MM.1S (cell line): ENCODE results near the gene MAD1L1.

Experiments used
- DNase-seq: peaks from one replicate; pipeline ENCODE4 v3.0.0-alpha.2; 2015
- H2AFZ ChIP-seq: fragments of 300-600 bp; sonication (generic); 2 replicates; pipeline ENCODE4 v1.6.0; 2016; ENCODE audit warnings: antibody characterized with exemption, low read length
- H3F3A ChIP-seq: fragments of 300-600 bp; sonication (generic); 2 replicates; pipeline ENCODE4 v1.6.1; 2016; ENCODE audit warnings: mild to moderate bottlenecking, antibody characterized with exemption, low read length, moderate library complexity, mixed read lengths; ENCODE audit not compliant: insufficient read depth
- H3K27ac ChIP-seq: fragments of 300-600 bp; sonication (generic); 2 replicates; pipeline ENCODE4 v1.5.1; 2016; ENCODE audit warnings: mild to moderate bottlenecking, low read length
- H3K27me3 ChIP-seq: fragments of 300-600 bp; sonication (generic); replicated peaks from 2 replicates; pipeline ENCODE4 v1.6.0; 2016; ENCODE audit warnings: low read length; ENCODE audit not compliant: insufficient read depth
- H3K36me3 ChIP-seq: fragments of 300-600 bp; sonication (generic); replicated peaks from 2 replicates; pipeline ENCODE4 v1.6.1; 2016; ENCODE audit warnings: mild to moderate bottlenecking, low read length, mixed read lengths; ENCODE audit not compliant: insufficient read depth
- H3K4me1 ChIP-seq: fragments of 300-600 bp; sonication (generic); 2 replicates; pipeline ENCODE4 v1.6.1; 2016; ENCODE audit warnings: low read length, mixed read lengths
- H3K4me2 ChIP-seq: fragments of 300-600 bp; sonication (generic); 2 replicates; pipeline ENCODE4 v1.6.0; 2016; ENCODE audit warnings: low read depth, low read length
- H3K4me3 ChIP-seq: fragments of 300-600 bp; sonication (generic); 2 replicates; pipeline ENCODE4 v1.5.1; 2016; ENCODE audit warnings: low read length, mixed read lengths
- H3K79me2 ChIP-seq: fragments of 300-600 bp; sonication (generic); 2 replicates; pipeline ENCODE4 v1.6.1; 2016; ENCODE audit warnings: mixed run types, low read length, mixed read lengths
- H3K9ac ChIP-seq: fragments of 300-600 bp; sonication (generic); 2 replicates; pipeline ENCODE4 v1.6.1; 2016; ENCODE audit warnings: low read length, mixed read lengths
- H3K9me2 ChIP-seq: fragments of 300-600 bp; sonication (generic); replicated peaks from 2 replicates; pipeline ENCODE4 v1.6.1; 2016; ENCODE audit warnings: mild to moderate bottlenecking, low read length, mixed read lengths; ENCODE audit not compliant: insufficient read depth
- H3K9me3 ChIP-seq: fragments of 300-600 bp; sonication (generic); replicated peaks from 2 replicates; pipeline ENCODE4 v1.6.1; 2016; ENCODE audit warnings: mild to moderate bottlenecking, low read length, mixed read lengths; ENCODE audit not compliant: insufficient read depth
- H4K20me1 ChIP-seq: fragments of 300-600 bp; sonication (generic); 2 replicates; pipeline ENCODE4 v1.6.1; 2016; ENCODE audit warnings: mild to moderate bottlenecking, low read length, moderate library complexity, mixed read lengths; ENCODE audit not compliant: insufficient read depth
- EZH2 ChIP-seq: fragments of 300-600 bp; sonication (generic); optimal IDR thresholded peaks from 2 replicates; pipeline ENCODE3; 2017; ENCODE audit warnings: low read depth, mild to moderate bottlenecking, antibody characterized with exemption, low read length, mixed read lengths
- EZH2phosphoT487 ChIP-seq: fragments of 300-600 bp; sonication (generic); IDR thresholded peaks from 2 replicates; pipeline ENCODE4 v1.6.1; 2018; ENCODE audit warnings: antibody characterized with exemption, low read length
- TF ChIP-seq, protein P1 (sequence below): fragments of 300-600 bp; sonication (generic); IDR thresholded peaks from 2 replicates; pipeline ENCODE4 v1.5.1; 2016; ENCODE audit warnings: antibody characterized with exemption, low read length, mixed read lengths

Gene MAD1L1

GRCh38 chr7:1856888-1857441 lies 375.8 kb downstream of the MAD1L1 start:
- Histone ChIP-seq H3K4me2 (no peak overlapping the region), H3K4me3 (no peak overlapping the region)

GRCh38 chr7:1856161-1856887 lies 376.4 kb downstream of the MAD1L1 start:
- no peak for DNase-seq
- no peak overlapping the region for H3K9ac ChIP-seq

More at GRCh38 chr7:1856888-1857441, 375.8 kb downstream of the MAD1L1 start:
- Histone ChIP-seq H3K4me1 (no peaks in the 10 kb centered on the region), H3K27me3 (no peaks in the 10 kb centered on the region), H3K9ac (no peak overlapping the region), H3K27ac (no peak overlapping the region), H3K9me2 (no peaks in the 10 kb centered on the region), H3F3A (no peaks in the 10 kb centered on the region), H2AFZ (no peak overlapping the region), H3K36me3 (no peaks in the 10 kb centered on the region), H3K79me2 (no peaks in the 10 kb centered on the region), H4K20me1 (no peaks in the 10 kb centered on the region), H3K9me3 (no peaks in the 10 kb centered on the region)
- no peak for DNase-seq
- TF ChIP-seq EZH2phosphoT487 (no peak), EZH2 (no peak)
- TF ChIP-seq, protein P1, sequence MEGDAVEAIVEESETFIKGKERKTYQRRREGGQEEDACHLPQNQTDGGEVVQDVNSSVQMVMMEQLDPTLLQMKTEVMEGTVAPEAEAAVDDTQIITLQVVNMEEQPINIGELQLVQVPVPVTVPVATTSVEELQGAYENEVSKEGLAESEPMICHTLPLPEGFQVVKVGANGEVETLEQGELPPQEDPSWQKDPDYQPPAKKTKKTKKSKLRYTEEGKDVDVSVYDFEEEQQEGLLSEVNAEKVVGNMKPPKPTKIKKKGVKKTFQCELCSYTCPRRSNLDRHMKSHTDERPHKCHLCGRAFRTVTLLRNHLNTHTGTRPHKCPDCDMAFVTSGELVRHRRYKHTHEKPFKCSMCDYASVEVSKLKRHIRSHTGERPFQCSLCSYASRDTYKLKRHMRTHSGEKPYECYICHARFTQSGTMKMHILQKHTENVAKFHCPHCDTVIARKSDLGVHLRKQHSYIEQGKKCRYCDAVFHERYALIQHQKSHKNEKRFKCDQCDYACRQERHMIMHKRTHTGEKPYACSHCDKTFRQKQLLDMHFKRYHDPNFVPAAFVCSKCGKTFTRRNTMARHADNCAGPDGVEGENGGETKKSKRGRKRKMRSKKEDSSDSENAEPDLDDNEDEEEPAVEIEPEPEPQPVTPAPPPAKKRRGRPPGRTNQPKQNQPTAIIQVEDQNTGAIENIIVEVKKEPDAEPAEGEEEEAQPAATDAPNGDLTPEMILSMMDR, result no peak

DNA sequence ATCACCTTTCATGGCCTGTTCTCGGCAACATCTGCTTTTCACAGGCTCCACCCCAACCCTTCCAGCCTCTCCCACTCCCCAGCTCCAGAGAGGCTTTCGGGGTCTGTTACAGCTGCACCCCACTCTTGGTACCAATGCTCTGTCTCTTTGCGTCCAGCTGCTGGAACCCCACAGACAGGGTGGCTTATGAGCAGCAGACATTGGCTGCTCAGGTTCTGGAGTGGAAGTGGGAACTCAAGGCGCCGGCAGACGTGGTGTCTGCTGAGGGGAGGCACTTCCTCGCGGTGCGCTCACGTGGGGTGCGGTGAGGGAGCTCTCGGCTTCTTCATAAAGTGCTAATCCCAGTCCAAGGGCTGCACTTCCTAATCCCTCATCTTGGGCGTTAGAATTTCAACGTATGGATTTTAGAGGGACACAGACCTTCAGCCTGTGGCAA lies 377.0 kb downstream of the MAD1L1 start:
- no peak for DNase-seq
- Histone ChIP-seq H2AFZ (no peak overlapping the region), H3F3A (no peaks in the 10 kb centered on the region), H3K27me3 (no peaks in the 10 kb centered on the region), H3K4me3 (no peak overlapping the region), H3K27ac (no peak overlapping the region), H3K36me3 (no peaks in the 10 kb centered on the region), H3K4me1 (no peaks in the 10 kb centered on the region), H3K9me2 (no peaks in the 10 kb centered on the region), H3K4me2 (no peak overlapping the region), H3K9me3 (no peaks in the 10 kb centered on the region), H3K79me2 (no peaks in the 10 kb centered on the region), H3K9ac (no peak overlapping the region), H4K20me1 (no peaks in the 10 kb centered on the region)
- TF ChIP-seq EZH2 (no peak), EZH2phosphoT487 (no peak)
- TF ChIP-seq, protein P1, result no peak

More at GRCh38 chr7:1856161-1856887, 376.4 kb downstream of the MAD1L1 start:
- Histone ChIP-seq H3K27ac (no peak overlapping the region), H3K79me2 (no peaks in the 10 kb centered on the region), H3K9me3 (no peaks in the 10 kb centered on the region), H3K27me3 (no peaks in the 10 kb centered on the region), H3K4me3 (no peak overlapping the region), H3K4me2 (no peak overlapping the region), H2AFZ (no peak overlapping the region), H3K4me1 (no peaks in the 10 kb centered on the region), H3K9me2 (no peaks in the 10 kb centered on the region), H3F3A (no peaks in the 10 kb centered on the region), H3K36me3 (no peaks in the 10 kb centered on the region), H4K20me1 (no peaks in the 10 kb centered on the region)
- TF ChIP-seq, protein P1, result no peak
- TF ChIP-seq EZH2 (no peak), EZH2phosphoT487 (no peak)
